Spleen (tissue), 7 donors: ENCODE measurements around the gene RARA.

Experiments used
- POLR2A ChIP-seq, 3 donors: fragments of 450-650 bp; IDR thresholded peaks; one replicate each; pipeline ENCODE4 v1.5.1; 2017; ENCODE audit warnings: antibody characterized with exemption in 3 of 3, mild to moderate bottlenecking in 1 of 3
- POLR2AphosphoS5 ChIP-seq, 3 donors: sonication (generic); formaldehyde crosslinking; IDR thresholded peaks; one replicate each; pipeline ENCODE4 v1.5.1; 2017; ENCODE audit warnings: antibody characterized with exemption in 3 of 3
- TF ChIP-seq, protein P1 (sequence below), 11 experiments: fragments of 200-600 bp in 7 of 11; fragments of 450-650 bp in 4 of 11; sonication (generic) in 4 of 11; IDR thresholded peaks in 8 of 11; conservative IDR thresholded peaks in 3 of 11; 1 replicate in 7 of 11; 2 replicates in 4 of 11; pipeline versions ENCODE4 v1.4.0 to v1.8.0; 2016 to 2021; ENCODE audit warnings: antibody characterized with exemption in 11 of 11, inconsistent platforms in 4 of 11, mild to moderate bottlenecking in 1 of 11
- donor health status: DM: no; HTN: no; CAD: no; lungs with moderate emphysema.
- donor health status: DM: no; HTN: no; CAD: no.
- donor health status: DM: no; HTN: no; CAD: no.

DNA sequence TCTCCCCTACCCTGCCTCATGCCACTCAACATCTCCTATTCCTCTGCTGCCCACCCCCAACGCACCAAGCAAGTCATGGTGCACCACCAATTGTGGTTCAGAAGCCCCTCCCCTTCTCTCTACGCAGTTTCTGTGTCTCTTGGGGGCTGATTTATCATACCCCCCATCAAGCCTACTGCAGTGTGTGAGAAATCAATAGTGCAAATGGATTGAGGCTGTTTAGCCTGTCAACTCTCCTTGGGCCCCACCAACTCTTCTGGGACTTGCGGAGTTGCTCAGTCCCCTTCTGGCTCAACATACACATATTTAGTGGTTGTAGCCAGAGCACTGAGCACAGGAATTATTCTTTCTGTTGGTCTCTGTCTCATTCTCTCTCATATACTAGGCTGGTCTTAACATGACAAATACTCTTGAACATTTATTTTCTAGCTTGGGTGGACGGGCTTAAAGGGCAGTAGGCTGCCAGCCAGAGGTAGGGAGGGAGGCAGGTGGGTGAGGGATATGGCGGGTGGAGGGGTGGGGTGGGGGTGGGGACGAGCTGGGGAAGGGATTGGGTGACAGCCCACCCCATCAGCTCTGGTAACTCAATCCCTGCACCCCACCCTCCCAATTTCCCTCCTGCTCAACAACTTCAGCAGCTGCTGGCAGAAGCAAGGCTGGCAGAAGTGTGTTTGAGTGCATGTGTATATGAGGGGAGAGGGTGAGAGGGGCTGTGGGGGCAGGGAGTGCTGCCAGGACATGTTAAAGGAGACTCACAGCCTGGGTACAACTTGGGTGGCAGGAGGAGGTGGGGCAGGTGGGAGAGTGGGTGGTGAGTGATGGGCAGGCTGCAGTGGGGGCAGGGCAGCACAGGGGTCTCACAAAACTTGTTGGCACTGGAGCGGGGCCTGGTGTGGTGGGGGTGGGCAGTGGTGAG, 4.9 kb downstream of the RARA start:
- no peak for TF ChIP-seq POLR2A (IDR thresholded peaks at IDR 0.05)
- TF ChIP-seq, protein P1, sequence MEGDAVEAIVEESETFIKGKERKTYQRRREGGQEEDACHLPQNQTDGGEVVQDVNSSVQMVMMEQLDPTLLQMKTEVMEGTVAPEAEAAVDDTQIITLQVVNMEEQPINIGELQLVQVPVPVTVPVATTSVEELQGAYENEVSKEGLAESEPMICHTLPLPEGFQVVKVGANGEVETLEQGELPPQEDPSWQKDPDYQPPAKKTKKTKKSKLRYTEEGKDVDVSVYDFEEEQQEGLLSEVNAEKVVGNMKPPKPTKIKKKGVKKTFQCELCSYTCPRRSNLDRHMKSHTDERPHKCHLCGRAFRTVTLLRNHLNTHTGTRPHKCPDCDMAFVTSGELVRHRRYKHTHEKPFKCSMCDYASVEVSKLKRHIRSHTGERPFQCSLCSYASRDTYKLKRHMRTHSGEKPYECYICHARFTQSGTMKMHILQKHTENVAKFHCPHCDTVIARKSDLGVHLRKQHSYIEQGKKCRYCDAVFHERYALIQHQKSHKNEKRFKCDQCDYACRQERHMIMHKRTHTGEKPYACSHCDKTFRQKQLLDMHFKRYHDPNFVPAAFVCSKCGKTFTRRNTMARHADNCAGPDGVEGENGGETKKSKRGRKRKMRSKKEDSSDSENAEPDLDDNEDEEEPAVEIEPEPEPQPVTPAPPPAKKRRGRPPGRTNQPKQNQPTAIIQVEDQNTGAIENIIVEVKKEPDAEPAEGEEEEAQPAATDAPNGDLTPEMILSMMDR (IDR thresholded peaks at IDR 0.05 in 8 of 11, conservative IDR thresholded peaks at IDR 0.05 in 3 of 11), result no peak
- no peak for TF ChIP-seq POLR2AphosphoS5 (IDR thresholded peaks at IDR 0.05)
